Keratinocyte (primary cell): ENCODE results near the gene CACNA2D2.

ENCODE experiments used
- EZH2 ChIP-seq: IDR thresholded peaks from one replicate; pipeline ENCODE4 v1.6.1; 2012; ENCODE audit warnings: inconsistent platforms, mild to moderate bottlenecking, low read length, moderate library complexity
- TF ChIP-seq, protein P1 (sequence below), 3 experiments: IDR thresholded peaks in 1 of 3; conservative IDR thresholded peaks in 1 of 3; optimal IDR thresholded peaks in 1 of 3; 2 replicates in 2 of 3; 3 replicates in 1 of 3; pipeline versions ENCODE3 to v1.5.1; 2011; ENCODE audit warnings: low read length in 3 of 3, mild to moderate bottlenecking in 3 of 3, moderate library complexity in 2 of 3, control low read depth in 1 of 3, inconsistent platforms in 1 of 3; ENCODE audit not compliant: insufficient read depth in 2 of 3; ENCODE audit errors: extremely low read depth in 1 of 3

DNA sequence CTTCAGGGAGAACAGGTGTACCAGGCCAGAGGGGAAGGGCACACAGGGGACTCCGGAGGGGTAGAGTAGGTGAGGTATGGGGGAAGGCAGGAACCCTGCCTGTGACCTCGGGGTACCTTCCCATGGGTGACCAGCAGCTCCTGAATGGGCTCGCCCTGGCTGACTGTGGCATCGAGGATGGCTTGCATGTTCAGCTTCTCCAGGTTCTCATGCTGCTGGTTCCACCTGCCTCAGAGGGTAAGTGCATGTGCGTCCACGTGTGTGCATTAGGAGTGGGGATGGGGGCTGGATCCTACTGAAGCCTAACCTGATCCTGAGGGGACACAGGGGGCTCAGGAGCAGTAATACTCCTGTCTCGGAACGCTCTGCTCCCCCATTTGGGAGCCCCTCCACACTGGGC lies 158.4 kb downstream of the CACNA2D2 start:
- no peak for TF ChIP-seq EZH2
- TF ChIP-seq, protein P1, sequence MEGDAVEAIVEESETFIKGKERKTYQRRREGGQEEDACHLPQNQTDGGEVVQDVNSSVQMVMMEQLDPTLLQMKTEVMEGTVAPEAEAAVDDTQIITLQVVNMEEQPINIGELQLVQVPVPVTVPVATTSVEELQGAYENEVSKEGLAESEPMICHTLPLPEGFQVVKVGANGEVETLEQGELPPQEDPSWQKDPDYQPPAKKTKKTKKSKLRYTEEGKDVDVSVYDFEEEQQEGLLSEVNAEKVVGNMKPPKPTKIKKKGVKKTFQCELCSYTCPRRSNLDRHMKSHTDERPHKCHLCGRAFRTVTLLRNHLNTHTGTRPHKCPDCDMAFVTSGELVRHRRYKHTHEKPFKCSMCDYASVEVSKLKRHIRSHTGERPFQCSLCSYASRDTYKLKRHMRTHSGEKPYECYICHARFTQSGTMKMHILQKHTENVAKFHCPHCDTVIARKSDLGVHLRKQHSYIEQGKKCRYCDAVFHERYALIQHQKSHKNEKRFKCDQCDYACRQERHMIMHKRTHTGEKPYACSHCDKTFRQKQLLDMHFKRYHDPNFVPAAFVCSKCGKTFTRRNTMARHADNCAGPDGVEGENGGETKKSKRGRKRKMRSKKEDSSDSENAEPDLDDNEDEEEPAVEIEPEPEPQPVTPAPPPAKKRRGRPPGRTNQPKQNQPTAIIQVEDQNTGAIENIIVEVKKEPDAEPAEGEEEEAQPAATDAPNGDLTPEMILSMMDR (optimal IDR thresholded peaks at IDR 0.05 in 1 of 3, IDR thresholded peaks at IDR 0.05 in 1 of 3, conservative IDR thresholded peaks at IDR 0.05 in 1 of 3; ENCODE audit: extremely low read depth in 1 of 3, insufficient read depth in 2 of 3, low read length in 3 of 3), result no peak
